ENCODE results near the gene IPO13.

IPO13 gene

DNA sequence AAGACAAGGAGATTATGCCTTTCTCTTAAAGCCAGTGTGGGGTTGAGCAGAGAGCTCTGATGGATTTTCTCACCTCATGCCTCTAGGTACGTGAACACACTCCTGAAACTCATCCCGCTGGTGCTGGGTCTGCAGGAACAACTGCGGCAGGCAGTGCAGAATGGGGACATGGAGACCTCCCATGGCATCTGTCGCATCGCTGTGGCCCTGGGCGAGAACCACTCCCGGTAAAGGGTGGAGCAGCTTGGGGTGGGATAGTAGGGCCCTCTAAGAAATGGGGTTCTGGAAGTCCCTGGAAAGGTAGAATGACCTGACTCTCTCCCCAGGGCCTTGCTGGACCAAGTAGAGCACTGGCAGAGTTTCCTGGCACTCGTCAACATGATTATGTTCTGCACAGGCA, 9.5 kb downstream of the IPO13 start:
- Histone ChIP-seq H3K9me3 (ENCODE audit: insufficient read depth, low read length, severe bottlenecking) (no peaks in the 10 kb centered on the region), H4K20me1 (ENCODE audit: insufficient read depth, low read length) (peaks cover 9% of the 10 kb centered on the region; the same call in 1 of the 2 replicates), H3K36me3 (ENCODE audit: insufficient read depth, low read length) (peaks cover 34% of the 10 kb centered on the region), H3K4me2 (ENCODE audit: insufficient read depth, low read length) (no peak overlapping the region), H3K4me1 (ENCODE audit: insufficient read depth, low read length) (no peaks in the 10 kb centered on the region), H3K27me3 (ENCODE audit: insufficient read depth, low read length, poor library complexity) (no peaks in the 10 kb centered on the region), H3K79me2 (ENCODE audit: insufficient read depth, low read length) (0 out of 2 replicates have a peak, but pooled peaks cover 4% of the 10 kb centered on the region), H3K27ac (ENCODE audit: low read length) (no peak overlapping the region), H3K4me3 (ENCODE audit: low read depth in 1 of 2, low read length in 2 of 2) (no peak overlapping the region), H2AFZ (ENCODE audit: low read depth, low read length) (no peak overlapping the region), H3K9ac (ENCODE audit: low read depth, low read length) (no peak overlapping the region)
- DNase-seq: no peak
- no peak for ATAC-seq (ENCODE audit: insufficient read depth, low read depth)
- TF ChIP-seq EZH2 (IDR thresholded peaks at IDR 0.05; ENCODE audit: borderline replicate concordance, low read depth, low read length, severe bottlenecking): no peak
- TF ChIP-seq, protein P1, sequence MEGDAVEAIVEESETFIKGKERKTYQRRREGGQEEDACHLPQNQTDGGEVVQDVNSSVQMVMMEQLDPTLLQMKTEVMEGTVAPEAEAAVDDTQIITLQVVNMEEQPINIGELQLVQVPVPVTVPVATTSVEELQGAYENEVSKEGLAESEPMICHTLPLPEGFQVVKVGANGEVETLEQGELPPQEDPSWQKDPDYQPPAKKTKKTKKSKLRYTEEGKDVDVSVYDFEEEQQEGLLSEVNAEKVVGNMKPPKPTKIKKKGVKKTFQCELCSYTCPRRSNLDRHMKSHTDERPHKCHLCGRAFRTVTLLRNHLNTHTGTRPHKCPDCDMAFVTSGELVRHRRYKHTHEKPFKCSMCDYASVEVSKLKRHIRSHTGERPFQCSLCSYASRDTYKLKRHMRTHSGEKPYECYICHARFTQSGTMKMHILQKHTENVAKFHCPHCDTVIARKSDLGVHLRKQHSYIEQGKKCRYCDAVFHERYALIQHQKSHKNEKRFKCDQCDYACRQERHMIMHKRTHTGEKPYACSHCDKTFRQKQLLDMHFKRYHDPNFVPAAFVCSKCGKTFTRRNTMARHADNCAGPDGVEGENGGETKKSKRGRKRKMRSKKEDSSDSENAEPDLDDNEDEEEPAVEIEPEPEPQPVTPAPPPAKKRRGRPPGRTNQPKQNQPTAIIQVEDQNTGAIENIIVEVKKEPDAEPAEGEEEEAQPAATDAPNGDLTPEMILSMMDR (IDR thresholded peaks at IDR 0.05; ENCODE audit: borderline replicate concordance, extremely low read depth, low read length, poor library complexity, severe bottlenecking): no peak

DNA sequence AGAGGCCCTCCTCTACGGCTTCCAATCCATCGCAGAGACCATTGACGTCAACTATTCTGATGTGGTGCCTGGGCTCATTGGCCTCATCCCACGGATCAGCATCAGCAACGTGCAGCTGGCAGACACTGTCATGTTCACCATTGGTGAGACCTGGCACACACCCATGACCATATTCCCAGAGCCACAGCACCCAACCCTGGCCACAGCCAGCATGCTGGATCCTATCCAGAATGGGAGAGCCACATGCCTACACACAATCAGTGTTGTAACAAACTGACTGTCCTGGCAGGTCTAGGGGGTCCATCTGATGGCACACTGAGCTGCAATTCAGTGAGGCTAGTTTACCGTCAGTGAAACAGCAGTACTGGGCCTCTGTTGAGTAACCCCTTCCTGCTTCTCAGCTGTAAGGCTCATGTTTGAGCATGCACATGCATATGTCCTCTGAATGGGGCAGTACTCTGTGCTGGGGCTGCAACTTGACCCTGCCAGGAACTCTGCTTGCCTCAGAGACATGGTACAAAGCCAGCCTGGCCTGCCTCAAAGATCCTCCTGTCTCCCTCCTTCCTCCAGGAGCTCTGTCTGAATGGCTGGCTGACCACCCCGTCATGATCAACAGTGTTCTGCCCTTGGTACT, 10.8 kb downstream of the IPO13 start:
- DNase-seq: no peak
- Histone ChIP-seq H3K27ac (ENCODE audit: low read length) (no peak overlapping the region), H2AFZ (ENCODE audit: low read depth, low read length) (no peak overlapping the region), H3K27me3 (ENCODE audit: insufficient read depth, low read length, poor library complexity) (no peaks in the 10 kb centered on the region), H3K9me3 (ENCODE audit: insufficient read depth, low read length, severe bottlenecking) (no peaks in the 10 kb centered on the region), H3K9ac (ENCODE audit: low read depth, low read length) (no peak overlapping the region), H4K20me1 (ENCODE audit: insufficient read depth, low read length) (peaks cover 9% of the 10 kb centered on the region; the same call in 1 of the 2 replicates), H3K4me2 (ENCODE audit: insufficient read depth, low read length) (no peak overlapping the region), H3K36me3 (ENCODE audit: insufficient read depth, low read length) (peaks cover 43% of the 10 kb centered on the region), H3K4me1 (ENCODE audit: insufficient read depth, low read length) (no peaks in the 10 kb centered on the region), H3K4me3 (ENCODE audit: low read depth in 1 of 2, low read length in 2 of 2) (no peak overlapping the region), H3K79me2 (ENCODE audit: insufficient read depth, low read length) (0 out of 2 replicates have a peak, but pooled peaks cover 4% of the 10 kb centered on the region)
- TF ChIP-seq EZH2 (IDR thresholded peaks at IDR 0.05; ENCODE audit: borderline replicate concordance, low read depth, low read length, severe bottlenecking): no peak
- TF ChIP-seq, protein P1 (IDR thresholded peaks at IDR 0.05; ENCODE audit: borderline replicate concordance, extremely low read depth, low read length, poor library complexity, severe bottlenecking): no peak
- no peak for ATAC-seq (ENCODE audit: insufficient read depth, low read depth)

DNA sequence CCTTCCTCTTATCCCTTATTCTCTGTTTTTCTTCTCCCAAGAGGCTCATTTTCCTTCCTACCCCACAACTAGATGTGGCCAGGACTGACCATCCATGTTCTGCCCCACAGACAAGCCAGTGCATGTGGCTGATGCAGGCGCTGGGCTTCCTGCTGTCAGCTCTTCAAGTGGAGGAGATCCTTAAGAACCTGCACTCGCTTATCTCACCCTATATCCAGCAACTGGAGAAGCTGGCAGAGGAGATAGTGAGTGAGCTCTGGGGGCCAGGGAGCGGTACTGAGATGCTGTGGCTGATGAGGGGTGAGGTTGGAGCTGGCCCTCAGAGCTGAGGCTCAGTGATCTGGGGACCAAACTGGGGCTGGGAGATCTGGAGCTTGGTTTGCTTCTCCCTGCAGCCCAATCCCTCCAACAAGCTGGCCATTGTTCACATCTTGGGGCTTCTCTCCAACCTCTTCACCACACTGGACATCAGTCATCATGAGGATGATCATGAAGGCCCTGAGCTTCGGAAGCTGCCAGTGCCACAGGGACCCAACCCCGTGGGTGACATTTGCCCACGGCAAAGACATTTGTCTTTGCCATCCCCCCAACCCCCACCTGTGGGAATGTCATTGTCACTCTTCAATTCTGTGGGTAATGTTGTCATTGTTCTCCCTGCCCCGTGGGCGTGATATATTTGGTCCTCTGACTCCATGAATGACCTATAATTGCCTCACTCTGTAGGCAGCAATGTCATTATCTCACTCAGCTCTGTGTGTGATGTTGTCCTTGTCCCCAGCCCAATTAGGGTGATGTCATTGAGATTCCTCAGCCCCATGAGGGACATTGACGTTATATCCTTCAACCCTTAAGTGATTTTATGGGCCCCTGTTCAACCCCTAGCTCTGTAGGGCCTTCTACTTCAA, 11.9 kb downstream of the IPO13 start:
- Histone ChIP-seq H3K4me2 (ENCODE audit: insufficient read depth, low read length) (no peak overlapping the region), H4K20me1 (ENCODE audit: insufficient read depth, low read length) (peaks cover 4% of the 10 kb centered on the region; the same call in 1 of the 2 replicates), H3K27ac (ENCODE audit: low read length) (no peak overlapping the region), H3K4me3 (ENCODE audit: low read depth in 1 of 2, low read length in 2 of 2) (no peak overlapping the region), H3K27me3 (ENCODE audit: insufficient read depth, low read length, poor library complexity) (no peaks in the 10 kb centered on the region), H3K79me2 (ENCODE audit: insufficient read depth, low read length) (no peaks in the 10 kb centered on the region), H3K36me3 (ENCODE audit: insufficient read depth, low read length) (peaks cover 47% of the 10 kb centered on the region), H3K9me3 (ENCODE audit: insufficient read depth, low read length, severe bottlenecking) (no peaks in the 10 kb centered on the region), H2AFZ (ENCODE audit: low read depth, low read length) (no peak overlapping the region), H3K9ac (ENCODE audit: low read depth, low read length) (no peak overlapping the region), H3K4me1 (ENCODE audit: insufficient read depth, low read length) (no peaks in the 10 kb centered on the region)
- no peak for ATAC-seq (ENCODE audit: insufficient read depth, low read depth)
- no peak for DNase-seq
- TF ChIP-seq, protein P1 (IDR thresholded peaks at IDR 0.05; ENCODE audit: borderline replicate concordance, extremely low read depth, low read length, poor library complexity, severe bottlenecking): no peak
- TF ChIP-seq EZH2 (IDR thresholded peaks at IDR 0.05; ENCODE audit: borderline replicate concordance, low read depth, low read length, severe bottlenecking): no peak
